Neuron (in vitro differentiated cells): ENCODE measurements around the gene GRB2.
"Not testable (repeated sequence)": the region's sequence is repeated elsewhere in the genome, so short reads cannot be mapped to it uniquely, and the experiment has no call there.

Source experiments
- H2AFZ ChIP-seq: one replicate; pipeline ENCODE4 v1.6.1; 2013; ENCODE audit warnings: low read depth, mild to moderate bottlenecking, inconsistent platforms, low read length, moderate library complexity
- H3K27me3 ChIP-seq: one replicate; pipeline ENCODE4 v1.6.1; 2013; ENCODE audit warnings: low read length; ENCODE audit not compliant: insufficient read depth
- H3K36me3 ChIP-seq: one replicate; pipeline ENCODE4 v1.6.1; 2013; ENCODE audit warnings: low read length; ENCODE audit not compliant: insufficient read depth
- H3K4me1 ChIP-seq: one replicate; pipeline ENCODE4 v1.6.1; 2013; ENCODE audit warnings: low read length; ENCODE audit not compliant: insufficient read depth
- H3K4me3 ChIP-seq: 2 replicates; pipeline ENCODE4 v1.5.1; 2013; ENCODE audit warnings: mild to moderate bottlenecking, low read length, moderate library complexity
- H3K9me3 ChIP-seq: one replicate; pipeline ENCODE4 v1.6.1; 2013; ENCODE audit warnings: low read length

GRB2 gene

DNA sequence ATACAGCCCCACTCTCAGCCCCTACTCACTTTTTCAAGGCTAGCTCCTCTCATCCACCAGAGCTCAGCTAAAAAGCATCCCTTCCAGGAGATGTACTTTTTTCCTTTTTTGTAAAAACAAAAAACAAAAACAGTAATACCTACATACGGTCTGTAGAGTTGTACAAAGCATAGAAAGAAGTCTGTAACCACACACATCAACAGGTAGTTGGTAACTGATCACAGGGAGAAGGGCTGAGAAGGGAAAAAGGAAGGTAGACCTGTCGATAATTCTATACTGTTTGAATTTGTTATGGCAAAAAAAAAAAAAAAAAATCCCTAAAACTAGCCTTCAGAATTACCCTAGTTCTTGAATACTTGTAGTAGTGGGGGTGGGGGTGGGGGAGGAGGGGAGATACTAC lies 117.1 kb downstream of the GRB2 start:
- Histone ChIP-seq H3K9me3 (no peaks in the 10 kb centered on the region), H3K4me1 (peaks cover 6% of the 10 kb centered on the region), H2AFZ (no peak overlapping the region), H3K36me3 (no peaks in the 10 kb centered on the region), H3K27me3 (no peaks in the 10 kb centered on the region), H3K4me3 (peak overlapping the region; percentile 67)

GRCh38 chr17:75287221-75287620 lies 118.3 kb downstream of the GRB2 start:
- H3K36me3 ChIP-seq: no peaks in the 10 kb centered on the region
- H3K4me3 ChIP-seq: no peak overlapping the region
- H2AFZ ChIP-seq: no peak overlapping the region
- no peaks in the 10 kb centered on the region for H3K9me3 ChIP-seq
- peaks cover 6% of the 10 kb centered on the region for H3K4me1 ChIP-seq
- no peaks in the 10 kb centered on the region for H3K27me3 ChIP-seq

DNA sequence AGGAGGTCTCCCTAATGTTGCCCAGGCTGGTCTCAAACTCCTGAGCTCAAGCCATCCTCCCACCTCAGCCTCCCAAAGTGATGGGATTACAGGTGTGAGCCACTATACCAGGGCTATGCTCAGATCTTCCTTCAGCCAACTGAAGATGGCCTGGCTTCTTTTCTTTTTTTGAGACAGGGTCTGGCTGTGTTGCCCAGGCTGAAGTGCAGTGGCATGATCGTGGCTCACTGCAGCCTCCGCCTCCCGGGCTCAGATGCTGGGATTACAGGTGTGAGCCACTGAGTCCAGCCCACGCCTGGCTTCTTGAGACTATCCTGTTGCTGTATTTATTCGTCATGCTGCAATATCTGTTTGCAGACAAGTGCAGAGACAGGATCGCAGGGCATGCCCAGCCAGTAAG lies 120.4 kb downstream of the GRB2 start:
- Histone ChIP-seq H3K4me1 (peaks cover 6% of the 10 kb centered on the region), H3K4me3 (no peak overlapping the region), H3K9me3 (no peaks in the 10 kb centered on the region), H3K36me3 (no peaks in the 10 kb centered on the region), H2AFZ (no peak overlapping the region), H3K27me3 (no peaks in the 10 kb centered on the region)

DNA sequence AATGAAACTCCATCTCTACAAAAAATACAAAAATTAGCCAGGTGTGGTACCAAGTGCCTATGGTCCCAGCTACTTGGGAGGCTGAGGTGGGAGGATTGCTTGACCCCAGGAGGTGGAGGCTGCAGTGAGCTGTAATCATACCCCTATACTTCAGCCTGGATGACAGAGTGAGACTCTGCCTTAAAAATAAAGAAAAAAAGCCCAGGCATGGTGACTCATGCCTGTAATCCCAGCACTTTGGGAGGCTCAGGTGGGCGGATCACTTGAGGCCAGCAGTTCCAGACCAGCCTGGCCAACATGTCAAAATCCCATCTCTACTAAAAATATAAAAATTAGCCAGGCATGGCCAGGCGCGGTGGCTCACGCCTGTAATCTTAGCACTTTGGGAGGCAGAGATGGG lies 125.3 kb downstream of the GRB2 start:
- not testable (repeated sequence) for H3K4me3 ChIP-seq, H3K9me3 ChIP-seq, H2AFZ ChIP-seq, H3K4me1 ChIP-seq, H3K27me3 ChIP-seq, H3K36me3 ChIP-seq

GRCh38 chr17:75277664-75278071 lies 127.8 kb downstream of the GRB2 start:
- no peaks in the 10 kb centered on the region for H3K4me1 ChIP-seq
- no peak overlapping the region for H2AFZ ChIP-seq
- H3K36me3 ChIP-seq: no peaks in the 10 kb centered on the region
- no peaks in the 10 kb centered on the region for H3K9me3 ChIP-seq
- no peak overlapping the region for H3K4me3 ChIP-seq
- no peaks in the 10 kb centered on the region for H3K27me3 ChIP-seq

DNA sequence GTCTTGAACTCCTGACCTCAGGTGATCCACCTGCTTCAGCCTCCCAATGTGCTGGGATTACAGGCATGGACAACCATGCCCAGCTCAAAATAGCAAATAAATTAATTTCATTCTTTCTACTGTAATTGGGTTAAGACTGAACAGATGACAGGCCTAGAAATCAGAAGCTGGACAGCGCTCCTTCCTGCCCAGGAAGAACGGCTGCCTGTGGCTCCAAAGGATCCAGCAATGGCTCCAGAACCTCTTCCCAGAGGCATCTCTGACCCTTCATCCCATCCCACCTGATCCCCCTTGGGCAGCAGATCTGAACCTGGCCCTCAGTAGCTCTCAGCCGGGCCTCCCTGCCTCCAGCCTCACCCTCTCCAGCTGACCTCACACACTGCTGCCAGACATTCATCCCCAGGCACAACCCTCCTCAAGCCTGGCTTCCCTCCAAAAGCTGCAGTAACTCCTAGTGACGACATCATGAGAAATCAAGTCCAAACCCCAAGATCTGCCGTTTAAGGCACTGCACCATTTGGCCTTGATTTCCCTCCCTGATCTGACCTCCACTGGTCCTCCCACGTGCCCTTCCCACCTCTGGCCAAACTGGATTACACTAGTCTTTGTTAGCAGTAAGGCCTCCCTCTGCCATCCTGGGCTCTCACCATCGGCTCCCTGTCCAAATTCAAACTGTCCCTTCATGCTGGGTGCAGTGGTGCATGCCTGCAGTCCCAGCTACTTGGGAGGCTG lies 131.3 kb downstream of the GRB2 start:
- Histone ChIP-seq H3K4me1 (peaks cover 13% of the 10 kb centered on the region), H3K4me3 (no peak overlapping the region), H3K27me3 (no peaks in the 10 kb centered on the region), H3K36me3 (no peaks in the 10 kb centered on the region), H2AFZ (no peak overlapping the region), H3K9me3 (no peaks in the 10 kb centered on the region)

DNA sequence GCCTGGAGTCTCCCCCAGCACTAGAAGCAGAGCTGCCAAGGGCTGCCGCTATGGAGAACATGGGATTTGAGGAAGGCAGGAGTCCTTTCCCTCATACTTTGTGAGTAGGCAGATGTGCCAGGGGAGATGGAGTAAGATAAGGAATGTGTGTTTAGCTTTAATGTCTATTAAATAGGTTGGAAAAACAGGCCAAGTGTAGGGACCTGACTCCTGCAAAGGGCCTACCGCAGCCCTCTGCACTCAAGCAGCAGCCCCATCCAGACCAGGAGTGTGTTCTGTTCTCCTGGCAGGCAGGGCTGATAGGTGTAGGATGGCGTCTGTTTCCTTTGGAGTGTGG lies 132.7 kb downstream of the GRB2 start:
- Histone ChIP-seq H3K4me3 (no peak overlapping the region), H3K9me3 (no peaks in the 10 kb centered on the region), H2AFZ (no peak overlapping the region), H3K27me3 (no peaks in the 10 kb centered on the region), H3K36me3 (no peaks in the 10 kb centered on the region), H3K4me1 (peaks cover 13% of the 10 kb centered on the region)

DNA sequence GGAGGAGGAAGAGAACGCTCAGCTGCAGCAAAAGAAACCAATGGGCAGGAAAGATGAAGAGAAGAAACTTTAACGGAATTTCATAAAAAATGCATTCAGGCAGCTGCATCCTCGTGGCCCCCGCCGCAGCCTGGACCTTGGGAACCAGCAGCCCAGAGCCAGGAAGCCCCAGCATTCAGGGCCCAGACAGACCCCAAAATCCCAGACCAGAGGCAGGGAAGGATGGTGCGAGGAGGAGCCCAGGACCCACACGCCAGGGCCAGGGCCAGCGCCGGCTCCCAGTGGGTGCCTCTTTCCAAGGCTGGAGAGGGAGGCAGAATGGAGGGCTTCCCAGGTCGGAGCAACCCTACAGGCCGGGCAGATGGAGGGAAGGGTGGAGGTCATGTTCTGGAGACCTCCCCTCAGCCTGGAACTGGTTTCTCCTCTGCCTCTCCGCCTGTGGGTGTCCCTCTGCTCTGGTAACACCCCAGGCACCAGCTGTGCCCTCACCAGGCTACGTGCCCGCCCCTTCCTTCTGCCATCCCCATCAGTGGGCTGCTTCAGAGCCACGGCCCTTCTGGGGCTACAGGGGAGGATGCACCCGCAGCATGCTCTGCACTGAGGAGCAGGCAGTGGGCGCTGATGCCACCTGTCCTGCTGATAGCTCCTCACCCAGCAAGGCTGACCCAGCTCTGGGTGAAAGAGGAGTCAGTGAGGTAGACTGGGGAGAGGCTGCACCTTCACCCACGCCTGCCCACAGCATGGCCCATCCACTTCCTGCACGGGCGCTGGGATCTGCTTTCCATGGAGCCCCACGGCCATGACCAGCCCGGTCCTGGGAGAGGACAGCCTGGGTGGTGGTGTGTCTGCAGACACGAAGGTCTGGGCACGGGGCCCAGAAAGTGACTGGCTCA lies 133.3 kb downstream of the GRB2 start:
- Histone ChIP-seq H3K36me3 (no peaks in the 10 kb centered on the region), H3K27me3 (no peaks in the 10 kb centered on the region), H3K4me1 (peaks cover 13% of the 10 kb centered on the region), H2AFZ (peak overlapping the region; percentile 89), H3K4me3 (peak overlapping the region; percentile 96), H3K9me3 (no peaks in the 10 kb centered on the region)

GRCh38 chr17:75271233-75271954 lies 134.1 kb downstream of the GRB2 start:
- H3K9me3 ChIP-seq: no peaks in the 10 kb centered on the region

GRCh38 chr17:75270966-75271232 lies 134.6 kb downstream of the GRB2 start, which contains the start of gene MIF4GD:
Gene MIF4GD (minus strand): TSS chr17:75271231. CDS start chr17:75270195, 1,036 bp downstream.
- H3K9me3 ChIP-seq: no peaks in the 10 kb centered on the region
- peaks cover 5% of the 10 kb centered on the region for H3K36me3 ChIP-seq
- H2AFZ ChIP-seq: peak within 1 kb of the TSS; percentile 96
- H3K27me3 ChIP-seq: no peaks in the 10 kb centered on the region
- peak within 1 kb of the TSS; percentile 96 for H3K4me3 ChIP-seq
- peaks cover 13% of the 10 kb centered on the region for H3K4me1 ChIP-seq

More at GRCh38 chr17:75271233-75271954, 134.1 kb downstream of the GRB2 start:
- peaks cover 4% of the 10 kb centered on the region for H3K36me3 ChIP-seq
- H2AFZ ChIP-seq: peak overlapping the region; percentile 89
- no peaks in the 10 kb centered on the region for H3K27me3 ChIP-seq
- H3K4me1 ChIP-seq: peaks cover 13% of the 10 kb centered on the region
- H3K4me3 ChIP-seq: peak overlapping the region; percentile 96

GRCh38 chr17:75270218-75270965 lies 135.1 kb downstream of the GRB2 start:
- Histone ChIP-seq H3K36me3 (peaks cover 10% of the 10 kb centered on the region), H3K9me3 (no peaks in the 10 kb centered on the region), H2AFZ (peak overlapping the region; percentile 96), H3K27me3 (no peaks in the 10 kb centered on the region), H3K4me3 (peak overlapping the region; percentile 96), H3K4me1 (peaks cover 13% of the 10 kb centered on the region)

GRCh38 chr17:75269844-75270217 lies 135.6 kb downstream of the GRB2 start:
- peak overlapping the region; percentile 96 for H2AFZ ChIP-seq
- no peaks in the 10 kb centered on the region for H3K27me3 ChIP-seq
- H3K4me1 ChIP-seq: peaks cover 13% of the 10 kb centered on the region
- H3K4me3 ChIP-seq: peak overlapping the region; percentile 96
- no peaks in the 10 kb centered on the region for H3K9me3 ChIP-seq
- H3K36me3 ChIP-seq: peaks cover 14% of the 10 kb centered on the region
